ENCODE measurements around the gene MDN1.
"Not testable (repeated sequence)": the region's sequence is repeated elsewhere in the genome, so short reads cannot be mapped to it uniquely, and the experiment has no call there.

MDN1 gene

DNA sequence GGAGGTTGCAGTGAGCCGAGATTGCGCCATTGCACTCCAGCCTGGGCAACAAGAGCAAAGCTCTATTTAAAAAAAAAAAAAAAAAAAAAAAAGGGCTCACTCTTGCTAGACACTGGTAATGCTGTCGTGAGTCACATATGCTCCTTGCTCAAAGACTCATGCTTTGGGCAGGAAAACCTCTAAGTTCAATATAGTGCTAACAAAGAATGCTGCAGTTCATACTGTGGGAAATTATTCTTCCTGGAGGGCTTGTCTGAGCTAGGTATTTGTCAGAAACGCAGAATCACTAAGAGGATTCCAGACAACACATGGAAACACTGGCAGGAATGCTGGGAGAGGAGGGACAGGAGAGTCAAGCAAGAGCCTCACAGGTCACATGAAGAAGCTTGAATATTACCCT is 178.8 kb downstream of the MDN1 start:
- TF ChIP-seq, protein P1, sequence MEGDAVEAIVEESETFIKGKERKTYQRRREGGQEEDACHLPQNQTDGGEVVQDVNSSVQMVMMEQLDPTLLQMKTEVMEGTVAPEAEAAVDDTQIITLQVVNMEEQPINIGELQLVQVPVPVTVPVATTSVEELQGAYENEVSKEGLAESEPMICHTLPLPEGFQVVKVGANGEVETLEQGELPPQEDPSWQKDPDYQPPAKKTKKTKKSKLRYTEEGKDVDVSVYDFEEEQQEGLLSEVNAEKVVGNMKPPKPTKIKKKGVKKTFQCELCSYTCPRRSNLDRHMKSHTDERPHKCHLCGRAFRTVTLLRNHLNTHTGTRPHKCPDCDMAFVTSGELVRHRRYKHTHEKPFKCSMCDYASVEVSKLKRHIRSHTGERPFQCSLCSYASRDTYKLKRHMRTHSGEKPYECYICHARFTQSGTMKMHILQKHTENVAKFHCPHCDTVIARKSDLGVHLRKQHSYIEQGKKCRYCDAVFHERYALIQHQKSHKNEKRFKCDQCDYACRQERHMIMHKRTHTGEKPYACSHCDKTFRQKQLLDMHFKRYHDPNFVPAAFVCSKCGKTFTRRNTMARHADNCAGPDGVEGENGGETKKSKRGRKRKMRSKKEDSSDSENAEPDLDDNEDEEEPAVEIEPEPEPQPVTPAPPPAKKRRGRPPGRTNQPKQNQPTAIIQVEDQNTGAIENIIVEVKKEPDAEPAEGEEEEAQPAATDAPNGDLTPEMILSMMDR (IDR thresholded peaks at IDR 0.05; ENCODE audit: low read length, missing control alignments), result no peak
- peak; percentile 6 for DNase-seq (ENCODE audit: low read depth)
- no peak overlapping the region for H3K4me3 ChIP-seq (replicated peaks; ENCODE audit: low read depth, low read length)

DNA sequence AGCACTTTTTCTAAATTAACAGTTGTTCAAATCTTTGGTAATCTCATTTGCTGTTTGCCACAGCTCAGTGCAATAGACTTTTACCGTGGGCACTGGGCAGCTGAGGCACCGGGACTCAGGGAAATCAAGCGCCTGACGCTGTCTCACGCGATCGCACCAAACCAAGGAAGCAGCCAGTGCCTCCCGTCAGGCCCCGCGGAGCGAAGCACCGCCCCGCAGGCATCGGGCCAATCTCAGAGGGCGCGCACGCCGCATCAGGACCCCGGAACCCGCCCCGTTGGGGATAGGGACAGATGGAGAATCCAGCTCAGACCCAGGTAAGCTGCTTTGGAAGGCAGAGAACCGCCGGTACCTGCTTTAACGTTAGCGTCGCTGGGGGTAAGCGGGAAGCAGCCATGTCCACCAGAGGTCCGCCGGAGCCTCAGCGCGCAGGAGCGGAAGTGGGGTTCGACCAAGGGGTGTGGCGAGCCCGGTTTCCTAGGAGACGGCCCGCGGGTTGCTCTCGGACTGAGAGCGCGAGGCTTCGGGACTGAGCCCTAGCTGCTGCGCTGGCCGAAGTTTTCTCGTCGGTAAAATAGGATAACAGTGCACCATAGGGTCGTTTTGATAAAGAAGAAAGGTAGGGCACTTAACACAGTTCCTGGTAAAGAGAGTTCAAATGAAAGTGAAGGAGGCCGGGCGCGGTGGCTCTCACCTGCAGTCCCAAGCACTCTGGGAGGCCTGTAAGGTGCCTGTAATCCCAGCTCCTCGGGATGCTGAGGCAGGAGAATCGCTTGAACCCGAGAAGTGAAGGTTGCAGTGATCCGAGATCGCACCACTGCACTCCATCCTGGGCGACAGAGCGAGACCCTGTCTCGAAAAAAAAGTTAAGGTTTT is 181.0 kb downstream of the MDN1 start, which contains the start of gene LYRM2:
TSS of gene LYRM2 (minus strand) at position 428 of the 876 bp plus-strand sequence. CDS start at position 397, 31 bp downstream.
- TF ChIP-seq, protein P1 (IDR thresholded peaks at IDR 0.05; ENCODE audit: low read length, missing control alignments), result no peak
- peak; percentile 94 for DNase-seq (ENCODE audit: low read depth)
- peak within 1 kb of the TSS; percentile 67 for H3K4me3 ChIP-seq (replicated peaks; ENCODE audit: low read depth, low read length)

DNA sequence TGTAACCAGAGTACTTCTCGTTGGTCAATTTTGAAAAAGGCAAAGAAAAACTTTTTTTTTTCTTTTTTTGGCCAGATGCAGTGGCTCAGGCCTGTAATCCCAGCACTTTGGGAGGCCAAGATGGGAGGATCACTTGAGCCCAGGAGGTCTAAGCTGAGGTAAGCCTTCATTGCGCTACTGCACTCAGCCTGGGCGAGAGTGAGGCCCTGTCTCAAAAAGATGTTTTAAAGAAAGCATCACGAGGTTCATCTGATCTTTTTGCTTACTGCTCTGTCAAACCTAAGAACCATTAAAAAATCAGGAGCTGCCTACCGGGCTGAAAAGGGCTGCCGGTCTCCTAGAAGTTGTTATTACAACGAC is 181.7 kb downstream of the MDN1 start:
- DNase-seq (ENCODE audit: low read depth), result no peak
- H3K4me3 ChIP-seq (replicated peaks; ENCODE audit: low read depth, low read length), result peak overlapping the region; percentile 67
- TF ChIP-seq, protein P1 (IDR thresholded peaks at IDR 0.05; ENCODE audit: low read length, missing control alignments), result no peak

DNA sequence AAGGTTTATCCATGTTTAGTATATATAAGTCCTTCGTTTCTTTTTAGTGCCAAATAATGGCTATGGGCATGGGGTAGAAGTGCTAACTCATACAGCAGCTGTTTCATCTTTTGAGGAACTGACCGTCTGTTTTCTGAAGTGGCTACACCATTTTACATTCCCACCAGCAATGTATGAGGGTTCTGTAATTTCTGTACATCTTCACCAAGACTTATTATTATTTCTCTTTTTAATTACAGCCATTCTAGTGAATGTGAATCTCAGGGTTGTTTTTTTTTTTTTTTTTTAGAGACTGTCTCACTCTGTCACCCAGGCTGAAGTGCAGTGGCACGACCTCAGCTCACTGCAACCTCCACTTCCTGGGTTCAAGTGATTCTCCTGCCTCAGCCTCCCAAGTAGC is 183.2 kb downstream of the MDN1 start:
- not testable (repeated sequence) for H3K4me3 ChIP-seq (replicated peaks; ENCODE audit: low read depth, low read length); DNase-seq (ENCODE audit: low read depth)

DNA sequence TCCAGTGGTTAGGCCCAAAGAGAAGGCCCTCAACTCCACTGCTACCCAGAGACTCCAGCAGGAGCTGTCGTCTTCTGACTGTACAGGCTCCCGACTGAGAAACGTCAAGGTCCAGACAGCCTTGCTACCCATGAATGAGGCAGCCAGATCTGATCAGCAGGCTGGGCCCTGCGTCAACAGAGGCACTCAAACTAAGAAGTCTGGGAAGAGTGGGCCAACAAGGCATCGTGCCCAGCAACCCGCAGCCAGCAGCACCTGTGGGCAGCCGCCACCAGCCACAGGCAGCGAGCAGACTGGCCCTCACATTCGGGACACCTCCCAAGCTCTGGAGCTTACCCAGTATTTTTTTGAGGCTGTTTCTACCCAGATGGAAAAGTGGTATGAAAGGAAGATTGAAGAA is 189.1 kb downstream of the MDN1 start:
- TF ChIP-seq, protein P1 (IDR thresholded peaks at IDR 0.05; ENCODE audit: low read length, missing control alignments), result no peak
- no peak overlapping the region for H3K4me3 ChIP-seq (replicated peaks; ENCODE audit: low read depth, low read length)
- no peak for DNase-seq (ENCODE audit: low read depth)

DNA sequence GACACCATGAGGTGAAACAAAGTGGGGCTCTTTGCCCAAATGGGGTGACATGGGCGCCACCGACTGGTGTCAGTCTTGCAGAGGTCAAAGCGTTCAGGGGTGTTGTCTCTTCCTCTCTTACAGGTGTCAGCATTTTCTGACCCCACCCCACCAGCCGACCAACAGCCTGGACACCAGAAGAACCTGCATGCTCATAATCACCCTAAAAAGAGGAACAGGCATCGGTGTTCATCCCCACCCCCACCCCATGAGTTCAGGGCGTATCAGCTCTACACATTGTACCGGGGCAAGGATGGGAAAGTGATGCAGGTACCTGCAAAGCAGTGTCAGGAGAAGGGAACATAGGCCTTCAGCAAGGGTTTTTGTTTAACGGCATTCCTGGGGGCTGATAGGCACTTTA is 195.8 kb downstream of the MDN1 start:
- TF ChIP-seq, protein P1 (IDR thresholded peaks at IDR 0.05; ENCODE audit: low read length, missing control alignments), result no peak
- no peak for DNase-seq (ENCODE audit: low read depth)
- no peak overlapping the region for H3K4me3 ChIP-seq (replicated peaks; ENCODE audit: low read depth, low read length)

DNA sequence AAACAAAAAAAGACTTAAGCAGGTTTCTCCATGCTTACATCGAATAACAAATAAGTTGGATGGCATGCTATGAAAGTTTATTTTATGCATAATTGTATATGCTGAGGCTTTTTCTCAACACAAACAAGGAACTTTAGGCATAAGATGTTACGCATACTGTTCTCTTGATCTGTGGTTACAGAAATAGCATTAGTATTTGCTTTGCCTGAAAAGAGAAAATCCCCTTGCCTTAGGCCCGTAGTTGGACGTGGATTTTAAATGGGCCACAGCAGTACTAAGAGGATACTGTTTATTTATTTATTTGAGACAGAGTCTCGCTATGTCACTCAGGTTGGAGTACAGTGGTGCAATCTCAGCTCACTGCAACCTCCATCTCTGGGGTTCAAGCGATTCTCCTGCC is 200.0 kb downstream of the MDN1 start:
- DNase-seq (ENCODE audit: low read depth), result no peak
- no peak overlapping the region for H3K4me3 ChIP-seq (replicated peaks; ENCODE audit: low read depth, low read length)
- TF ChIP-seq, protein P1 (IDR thresholded peaks at IDR 0.05; ENCODE audit: low read length, missing control alignments), result no peak

Data from fibroblast of pulmonary artery (primary cell).